Breast epithelium (tissue), 4 donors: ENCODE measurements around the gene KCND2. TPM values are rescaled to one million over a fixed set of nuclear protein-coding genes. Genes with fewer than 3 reads are reported as not detected.

Source experiments
- DNase-seq, 2 donors: peaks; one replicate each; pipeline ENCODE4 v3.0.0-alpha.2; 2019; ENCODE audit warnings: low spot score in 2 of 2
- H3K27ac ChIP-seq, 2 donors: fragments of 200-600 bp; sonication (generic) in 1 of 2; one replicate each; pipeline ENCODE4 v1.5.1; 2016 to 2019; ENCODE audit warnings: mild to moderate bottlenecking in 1 of 2
- H3K27me3 ChIP-seq, 2 donors: fragments of 200-600 bp; sonication (generic) in 1 of 2; one replicate each; pipeline versions ENCODE4 v1.5.1 to v1.6.0; 2017 to 2019; ENCODE audit warnings: control low read depth in 1 of 2, mild to moderate bottlenecking in 1 of 2
- H3K36me3 ChIP-seq: fragments of 200-600 bp; one replicate; pipeline ENCODE4 v1.5.1; 2019
- H3K4me1 ChIP-seq, 2 donors: fragments of 200-600 bp; sonication (generic); one replicate each; pipeline ENCODE4 v1.5.1; 2016 to 2019; ENCODE audit warnings: control low read depth in 1 of 2
- H3K4me3 ChIP-seq, 3 donors: fragments of 200-600 bp; sonication (generic); 1 replicate in 2 of 3; 2 replicates in 1 of 3; pipeline ENCODE4 v1.5.1; 2016 to 2019; ENCODE audit warnings: mild to moderate bottlenecking in 3 of 3, moderate library complexity in 2 of 3
- H3K9me3 ChIP-seq, 2 donors: fragments of 200-600 bp; sonication (generic) in 1 of 2; one replicate each; pipeline ENCODE4 v1.5.1; 2016 to 2019; ENCODE audit warnings: control low read depth in 1 of 2
- POLR2A ChIP-seq: fragments of 450-650 bp; IDR thresholded peaks from one replicate; pipeline ENCODE4 v1.6.1; 2016; ENCODE audit warnings: antibody characterized with exemption, mild to moderate bottlenecking, moderate library complexity
- POLR2AphosphoS5 ChIP-seq, 3 donors: sonication (generic); formaldehyde crosslinking; IDR thresholded peaks; one replicate each; pipeline ENCODE4 v1.6.1; 2017; ENCODE audit warnings: antibody characterized with exemption in 3 of 3
- intact Hi-C: fragments of 100-400 bp; cut with DNase I; formaldehyde crosslinking; loops from one replicate; pipeline ENCODE4 v1.15.1; 2023; ENCODE audit warnings: low total_unique reads
- total RNA-seq, 3 donors: library from RNA; depleted of rRNA; stranded (reverse); fragments of >200 nt; gene quantifications; one replicate each; pipeline ENCODE4 v1.1.0, GENCODE V29; 2016
- TF ChIP-seq, protein P1 (sequence below), 3 donors: fragments of 450-650 bp; IDR thresholded peaks; one replicate each; pipeline ENCODE4 v1.5.1; 2016 to 2017; ENCODE audit warnings: antibody characterized with exemption in 3 of 3, mild to moderate bottlenecking in 3 of 3, moderate library complexity in 3 of 3

Gene KCND2
- total RNA-seq, 3 donors from 2014 or later: 1.9 to 3.6 (median 2.6) TPM

DNA sequence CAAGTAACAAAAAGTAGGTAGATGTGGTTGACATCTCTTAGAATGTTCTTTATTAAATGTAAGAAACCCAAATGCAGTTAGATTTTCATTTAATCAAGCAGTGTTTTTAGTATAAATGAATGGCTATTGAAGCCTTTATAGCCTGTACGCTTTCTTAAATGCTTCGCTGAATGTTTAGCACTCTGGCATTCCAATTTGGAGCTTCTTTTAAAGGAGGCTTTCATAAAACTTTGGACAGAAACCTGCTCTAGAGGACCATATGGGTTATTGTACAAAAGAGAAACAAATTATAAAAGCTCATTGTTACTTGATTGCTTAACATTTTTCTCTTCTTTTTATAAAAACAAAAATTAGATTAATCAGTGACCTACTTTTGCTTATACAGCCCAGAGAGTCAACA is 59.5 kb downstream of the KCND2 start:
- TF ChIP-seq POLR2A (no peak), POLR2AphosphoS5 (IDR thresholded peaks at IDR 0.05) (no peak)
- TF ChIP-seq, protein P1, sequence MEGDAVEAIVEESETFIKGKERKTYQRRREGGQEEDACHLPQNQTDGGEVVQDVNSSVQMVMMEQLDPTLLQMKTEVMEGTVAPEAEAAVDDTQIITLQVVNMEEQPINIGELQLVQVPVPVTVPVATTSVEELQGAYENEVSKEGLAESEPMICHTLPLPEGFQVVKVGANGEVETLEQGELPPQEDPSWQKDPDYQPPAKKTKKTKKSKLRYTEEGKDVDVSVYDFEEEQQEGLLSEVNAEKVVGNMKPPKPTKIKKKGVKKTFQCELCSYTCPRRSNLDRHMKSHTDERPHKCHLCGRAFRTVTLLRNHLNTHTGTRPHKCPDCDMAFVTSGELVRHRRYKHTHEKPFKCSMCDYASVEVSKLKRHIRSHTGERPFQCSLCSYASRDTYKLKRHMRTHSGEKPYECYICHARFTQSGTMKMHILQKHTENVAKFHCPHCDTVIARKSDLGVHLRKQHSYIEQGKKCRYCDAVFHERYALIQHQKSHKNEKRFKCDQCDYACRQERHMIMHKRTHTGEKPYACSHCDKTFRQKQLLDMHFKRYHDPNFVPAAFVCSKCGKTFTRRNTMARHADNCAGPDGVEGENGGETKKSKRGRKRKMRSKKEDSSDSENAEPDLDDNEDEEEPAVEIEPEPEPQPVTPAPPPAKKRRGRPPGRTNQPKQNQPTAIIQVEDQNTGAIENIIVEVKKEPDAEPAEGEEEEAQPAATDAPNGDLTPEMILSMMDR (IDR thresholded peaks at IDR 0.05): no peak
- intact Hi-C loops: no loop called here
- H3K27me3 ChIP-seq: no peaks in the 10 kb centered on the region
- H3K9me3 ChIP-seq: no peaks in the 10 kb centered on the region
- DNase-seq: no peak
- no peak overlapping the region for H3K4me3 ChIP-seq
- H3K27ac ChIP-seq: no peak overlapping the region
- H3K4me1 ChIP-seq: no peaks in the 10 kb centered on the region
- H3K36me3 ChIP-seq: no peaks in the 10 kb centered on the region

DNA sequence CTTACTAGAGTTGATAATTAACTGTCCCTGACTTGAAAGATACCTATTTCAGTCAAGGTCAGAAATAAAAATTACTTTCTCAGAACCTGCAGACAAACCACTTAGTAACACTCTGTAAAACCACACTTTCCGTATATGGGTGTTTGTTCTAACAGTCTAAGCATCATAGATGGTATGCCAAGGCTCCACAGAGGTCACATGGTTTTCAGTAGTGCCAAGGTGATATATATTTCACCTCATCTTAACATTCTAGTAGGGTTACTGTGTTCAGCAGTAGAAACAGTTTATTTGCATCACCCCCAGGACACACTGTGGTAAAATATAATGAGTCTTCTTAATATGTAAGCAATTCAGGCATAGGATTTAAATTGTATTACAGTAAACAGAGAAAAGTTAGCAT is 61.5 kb downstream of the KCND2 start:
- Histone ChIP-seq H3K27ac (no peak overlapping the region), H3K4me3 (no peak overlapping the region), H3K9me3 (no peaks in the 10 kb centered on the region), H3K27me3 (no peaks in the 10 kb centered on the region), H3K36me3 (no peaks in the 10 kb centered on the region), H3K4me1 (no peaks in the 10 kb centered on the region)
- intact Hi-C loops: no loop called here
- no peak for DNase-seq
- TF ChIP-seq POLR2A (no peak), POLR2AphosphoS5 (IDR thresholded peaks at IDR 0.05) (no peak)
- TF ChIP-seq, protein P1 (IDR thresholded peaks at IDR 0.05): no peak

DNA sequence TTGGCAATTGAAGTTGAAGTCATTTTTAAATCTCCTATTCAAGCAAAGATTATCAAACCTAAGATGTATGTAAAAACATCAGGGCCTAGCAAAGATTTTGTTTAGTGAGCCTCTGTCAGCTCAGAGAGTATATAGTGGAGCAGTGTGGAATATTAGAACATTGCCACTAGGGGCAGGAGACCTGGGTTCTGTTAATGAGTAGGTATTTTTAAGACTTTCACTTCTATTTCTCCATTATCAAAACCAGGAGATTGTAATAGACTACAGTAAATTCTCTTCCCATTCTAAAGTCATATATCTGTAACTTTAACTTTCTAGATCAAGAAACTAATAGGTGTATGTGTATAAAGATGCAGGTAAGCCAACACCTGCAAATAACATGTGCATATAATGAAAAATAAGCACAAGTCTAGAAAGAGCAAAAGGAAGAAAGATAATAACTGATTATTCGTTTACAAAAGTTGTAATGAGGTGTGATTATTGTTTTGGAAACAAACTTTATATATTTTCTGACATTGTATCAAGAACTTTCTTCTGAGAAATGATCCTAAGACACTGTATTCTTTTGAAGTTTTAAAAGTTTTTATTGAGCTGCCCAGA is 64.4 kb downstream of the KCND2 start:
- Histone ChIP-seq H3K9me3 (no peaks in the 10 kb centered on the region), H3K4me3 (no peak overlapping the region), H3K4me1 (no peaks in the 10 kb centered on the region), H3K27ac (no peak overlapping the region), H3K27me3 (no peaks in the 10 kb centered on the region), H3K36me3 (no peaks in the 10 kb centered on the region)
- TF ChIP-seq POLR2AphosphoS5 (IDR thresholded peaks at IDR 0.05): no peak
- TF ChIP-seq, protein P1 (IDR thresholded peaks at IDR 0.05): peak in 1 of 3 donors; percentile 19
- intact Hi-C loops: no loop called here
- no peak for DNase-seq

DNA sequence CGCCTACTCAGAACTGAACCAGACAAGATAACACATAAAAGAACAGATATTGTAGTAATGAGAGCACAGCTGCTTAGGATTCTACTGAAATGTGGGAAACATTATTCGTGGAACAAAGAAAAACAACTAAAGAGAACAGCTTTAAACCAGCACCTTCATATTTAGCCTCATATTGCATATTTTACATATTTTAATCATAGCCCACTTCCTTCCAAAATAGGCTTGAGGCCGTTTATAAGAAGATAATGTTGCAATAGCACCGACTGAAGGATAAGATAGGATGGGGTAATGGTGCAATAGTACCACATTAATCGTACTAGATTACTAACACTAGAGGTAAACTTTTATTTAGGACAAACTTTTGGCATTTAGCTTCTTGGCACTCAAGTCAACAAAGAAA is 71.3 kb downstream of the KCND2 start:
- intact Hi-C loops: no loop called here
- no peaks in the 10 kb centered on the region for H3K27me3 ChIP-seq
- no peak overlapping the region for H3K4me3 ChIP-seq
- TF ChIP-seq POLR2AphosphoS5 (IDR thresholded peaks at IDR 0.05) (no peak), POLR2A (no peak)
- TF ChIP-seq, protein P1 (IDR thresholded peaks at IDR 0.05): no peak
- H3K4me1 ChIP-seq: no peaks in the 10 kb centered on the region
- H3K9me3 ChIP-seq: no peaks in the 10 kb centered on the region
- peak overlapping the region in 1 of 2 donors; percentile 15 for H3K27ac ChIP-seq
- no peak for DNase-seq
- H3K36me3 ChIP-seq: no peaks in the 10 kb centered on the region

DNA sequence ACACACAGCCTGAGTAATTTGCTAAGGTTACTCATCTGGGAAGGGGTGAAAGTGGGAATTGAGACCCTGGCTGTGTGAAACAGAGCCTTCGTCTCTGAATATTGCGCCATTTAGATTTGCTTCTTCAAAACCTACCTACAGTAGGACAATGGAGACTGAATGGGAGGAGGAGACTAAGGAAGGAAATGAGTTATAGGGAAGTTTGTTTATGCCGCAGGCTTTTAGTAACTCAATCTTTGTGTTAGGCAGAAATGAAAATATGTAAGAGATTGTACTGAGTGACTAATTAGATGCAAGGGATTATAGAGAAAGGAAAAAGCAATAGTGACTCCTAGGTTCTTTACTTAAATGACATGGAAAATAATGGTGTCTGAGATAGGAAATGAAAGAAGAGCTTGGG is 80.2 kb downstream of the KCND2 start:
- no peak for DNase-seq
- Histone ChIP-seq H3K4me3 (no peak overlapping the region), H3K4me1 (no peaks in the 10 kb centered on the region), H3K9me3 (no peaks in the 10 kb centered on the region), H3K36me3 (no peaks in the 10 kb centered on the region), H3K27ac (no peak overlapping the region), H3K27me3 (no peaks in the 10 kb centered on the region)
- intact Hi-C loops: no loop called here
- no peak for TF ChIP-seq POLR2AphosphoS5 (IDR thresholded peaks at IDR 0.05)
- TF ChIP-seq, protein P1 (IDR thresholded peaks at IDR 0.05): no peak
- TF ChIP-seq POLR2A: no peak
